ENCODE measurements around the gene SPSB1.

GRCh38 chr1:9322661-9323244, 30.1 kb downstream of the SPSB1 start:
- TF ChIP-seq CTCF (IDR thresholded peaks at IDR 0.05): no peak
- TF ChIP-seq POLR2A (IDR thresholded peaks at IDR 0.05): no peak

Data from thyroid gland (tissue), 4 donors.